ENCODE measurements around the gene UTF1. TPM values are rescaled to one million over a fixed set of nuclear protein-coding genes. Genes with fewer than 3 reads are reported as not detected.

The UTF1 gene
- total and polyA plus RNA-seq, 11 donors = not detected

- no peaks in the 10 kb centered on the region for H3K4me1 ChIP-seq
- ATAC-seq = no peak
- no peak overlapping the region for H3K27ac ChIP-seq
- H3K36me3 ChIP-seq = no peaks in the 10 kb centered on the region
- 88 to 96% (median 91%) methylated on average over 35 to 38 of the region's 38 CpGs for WGBS, 4 donors
- DNase-seq = peak in 2 of 5 donors; percentile 12 to 43
- TF ChIP-seq CTCF (IDR thresholded peaks at IDR 0.05) = no peak
- no peak for TF ChIP-seq POLR2A (IDR thresholded peaks at IDR 0.05)
- H3K27me3 ChIP-seq = peaks cover 0 to 3% (median 0%) of the 10 kb centered on the region in 9 donors
- no peak overlapping the region for H3K4me3 ChIP-seq
- intact Hi-C loops (cut with DNase I) = no loop called here
- no peaks in the 10 kb centered on the region for H3K9me3 ChIP-seq
These were observed 25.6 kb upstream of the UTF1 start for GRCh38 chr10:133204226-133205015.

- H3K27ac ChIP-seq = no peak overlapping the region
- H3K4me3 ChIP-seq = no peak overlapping the region
- no peaks in the 10 kb centered on the region for H3K36me3 ChIP-seq
- no peak for TF ChIP-seq POLR2A (IDR thresholded peaks at IDR 0.05)
- no peak for TF ChIP-seq CTCF (IDR thresholded peaks at IDR 0.05)
- DNase-seq = peak in 1 of 5 donors; percentile 61
- no peak for ATAC-seq
- WGBS, 4 donors = 80 to 86% (median 85%) methylated on average over 4 to 23 of the region's 23 CpGs
- H3K9me3 ChIP-seq = no peaks in the 10 kb centered on the region
- H3K27me3 ChIP-seq = peaks cover 0 to 3% (median 0%) of the 10 kb centered on the region in 9 donors
- intact Hi-C loops (cut with DNase I) = no loop called here
- no peaks in the 10 kb centered on the region for H3K4me1 ChIP-seq
These were observed 24.9 kb upstream of the UTF1 start for GRCh38 chr10:133205146-133205545.

DNA sequence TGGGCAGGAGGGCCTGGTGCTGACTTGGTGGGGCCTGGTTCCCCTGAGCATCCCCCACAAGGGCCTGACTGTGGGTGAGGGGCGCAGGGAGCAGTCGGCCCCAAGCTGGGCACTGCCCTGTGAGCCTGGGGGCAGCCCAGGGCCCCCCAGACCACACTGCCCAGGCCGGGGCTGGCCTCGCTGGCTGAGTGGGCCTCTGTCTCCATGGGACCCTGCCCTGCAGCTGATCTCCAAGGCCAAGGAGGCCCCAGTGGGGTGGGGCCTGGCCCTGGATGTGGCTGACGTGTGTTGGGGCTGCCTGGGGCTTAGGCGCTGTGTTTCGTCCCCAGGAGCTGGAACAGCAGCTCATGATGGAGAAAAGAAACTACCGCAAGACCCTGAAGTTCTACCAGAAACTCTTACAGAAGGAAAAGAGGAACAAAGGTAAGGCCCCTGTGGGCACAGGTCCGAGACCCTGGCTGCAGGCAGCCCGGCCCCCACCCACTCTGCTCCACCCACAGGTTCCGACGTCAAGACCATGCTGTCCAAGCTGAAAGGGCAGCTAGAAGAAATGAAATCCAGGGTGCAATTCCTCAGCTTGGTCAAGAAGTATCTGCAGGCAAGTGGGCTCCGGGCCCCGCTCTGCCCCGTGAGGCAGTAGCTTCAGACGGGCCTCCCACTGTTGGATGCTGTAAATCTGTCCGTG lies 23.5 kb upstream of the UTF1 start:
- H3K27me3 ChIP-seq = peaks cover 0 to 3% (median 0%) of the 10 kb centered on the region in 9 donors
- DNase-seq = peak in 1 of 5 donors; percentile 38
- no peak for ATAC-seq
- H3K27ac ChIP-seq = no peak overlapping the region
- intact Hi-C loops (cut with DNase I) = no loop called here
- no peak overlapping the region for H3K4me3 ChIP-seq
- 82 to 88% (median 85%) methylated on average over 13 to 17 of the region's 17 CpGs for WGBS, 4 donors
- H3K4me1 ChIP-seq = no peaks in the 10 kb centered on the region
- no peaks in the 10 kb centered on the region for H3K9me3 ChIP-seq
- TF ChIP-seq POLR2A (IDR thresholded peaks at IDR 0.05) = no peak
- no peak for TF ChIP-seq CTCF (IDR thresholded peaks at IDR 0.05)
- no peaks in the 10 kb centered on the region for H3K36me3 ChIP-seq

- peaks cover 0 to 3% (median 0%) of the 10 kb centered on the region in 9 donors for H3K27me3 ChIP-seq
- no peaks in the 10 kb centered on the region for H3K4me1 ChIP-seq
- DNase-seq (peak in 1 of 5 donors; percentile 50), ATAC-seq (no peak)
- H3K27ac ChIP-seq = no peak overlapping the region
- H3K9me3 ChIP-seq = no peaks in the 10 kb centered on the region
- TF ChIP-seq POLR2A (IDR thresholded peaks at IDR 0.05) (no peak), CTCF (IDR thresholded peaks at IDR 0.05) (no peak)
- 80 to 89% (median 88%) methylated on average over 21 to 36 of the region's 36 CpGs for WGBS, 4 donors
- no peak overlapping the region for H3K4me3 ChIP-seq
- intact Hi-C loops (cut with DNase I) = no loop called here
- H3K36me3 ChIP-seq = no peaks in the 10 kb centered on the region
These were observed 22.9 kb upstream of the UTF1 start for GRCh38 chr10:133207041-133207600.
